Ascending aorta (tissue), 2 donors: ENCODE data around the gene HECW1. TPM values are rescaled to one million over a fixed set of nuclear protein-coding genes. Genes with fewer than 3 reads are reported as not detected.

Experiments
- DNase-seq, 2 donors: peaks; one replicate each; pipeline ENCODE4 v3.0.0-alpha.2; 2019; ENCODE audit warnings: low spot score in 2 of 2
- H3K27ac ChIP-seq, 2 donors: fragments of 200-600 bp; sonication (generic); one replicate each; pipeline ENCODE4 v1.5.1; 2016 to 2017; ENCODE audit warnings: mild to moderate bottlenecking in 1 of 2
- H3K27me3 ChIP-seq: fragments of 200-600 bp; sonication (generic); one replicate; pipeline ENCODE4 v1.5.1; 2017
- H3K36me3 ChIP-seq, 2 donors: fragments of 200-600 bp; sonication (generic); one replicate each; pipeline ENCODE4 v1.5.1; 2016
- H3K4me1 ChIP-seq, 2 donors: fragments of 200-600 bp; sonication (generic); one replicate each; pipeline ENCODE4 v1.5.1; 2016 to 2017; ENCODE audit warnings: mild to moderate bottlenecking in 1 of 2
- H3K4me3 ChIP-seq, 2 donors: fragments of 200-600 bp; sonication (generic); one replicate each; pipeline ENCODE4 v1.5.1; 2016 to 2017; ENCODE audit warnings: mild to moderate bottlenecking in 1 of 2
- H3K9me3 ChIP-seq, 2 donors: fragments of 200-600 bp; sonication (generic); one replicate each; pipeline ENCODE4 v1.5.1; 2016
- CTCF ChIP-seq, 3 experiments: fragments of 200-600 bp in 2 of 3; fragments of 450-650 bp in 1 of 3; sonication (generic) in 2 of 3; IDR thresholded peaks; one replicate each; pipeline ENCODE4 v1.5.1; 2016 to 2019; ENCODE audit warnings: antibody characterized with exemption in 3 of 3, mild to moderate bottlenecking in 1 of 3, moderate library complexity in 1 of 3
- intact Hi-C: fragments of 100-400 bp; cut with DNase I; formaldehyde crosslinking; loops from one replicate; pipeline ENCODE4 v1.15.1; 2023
- total RNA-seq: library from RNA; depleted of rRNA; stranded (reverse); fragments of >200 nt; gene quantifications from one replicate; pipeline ENCODE4 v1.1.0, GENCODE V29; 2016

Gene HECW1
- total RNA-seq, 1 donor from 2014 or later, result not detected

GRCh38 chr7:43495572-43495971 is 383.1 kb downstream of the HECW1 start:
- H3K27me3 ChIP-seq, result no peaks in the 10 kb centered on the region
- no peak overlapping the region for H3K27ac ChIP-seq
- intact Hi-C loops, result no loop called here
- no peak for DNase-seq
- no peak overlapping the region for H3K4me3 ChIP-seq
- no peaks in the 10 kb centered on the region for H3K36me3 ChIP-seq
- no peaks in the 10 kb centered on the region for H3K4me1 ChIP-seq
- H3K9me3 ChIP-seq, result no peaks in the 10 kb centered on the region
- no peak for TF ChIP-seq CTCF (IDR thresholded peaks at IDR 0.05)

- Histone ChIP-seq H3K27ac (no peak overlapping the region), H3K9me3 (no peaks in the 10 kb centered on the region), H3K36me3 (no peaks in the 10 kb centered on the region), H3K27me3 (no peaks in the 10 kb centered on the region), H3K4me3 (no peak overlapping the region), H3K4me1 (no peaks in the 10 kb centered on the region)
- no peak for TF ChIP-seq CTCF (IDR thresholded peaks at IDR 0.05)
- DNase-seq, result no peak
- intact Hi-C loops, result no loop called here
These were observed 384.1 kb downstream of the HECW1 start for GRCh38 chr7:43496596-43496995.

- H3K27ac ChIP-seq, result no peak overlapping the region
- H3K4me3 ChIP-seq, result no peak overlapping the region
- H3K36me3 ChIP-seq, result no peaks in the 10 kb centered on the region
- intact Hi-C loops, result no loop called here
- no peaks in the 10 kb centered on the region for H3K4me1 ChIP-seq
- no peaks in the 10 kb centered on the region for H3K9me3 ChIP-seq
- H3K27me3 ChIP-seq, result no peaks in the 10 kb centered on the region
- TF ChIP-seq CTCF (IDR thresholded peaks at IDR 0.05), result no peak
- no peak for DNase-seq
These were observed 389.4 kb downstream of the HECW1 start for GRCh38 chr7:43501870-43502269.

- DNase-seq, result no peak
- TF ChIP-seq CTCF (IDR thresholded peaks at IDR 0.05), result no peak
- Histone ChIP-seq H3K27ac (no peak overlapping the region), H3K36me3 (no peaks in the 10 kb centered on the region), H3K27me3 (no peaks in the 10 kb centered on the region), H3K4me3 (no peak overlapping the region), H3K9me3 (no peaks in the 10 kb centered on the region), H3K4me1 (no peaks in the 10 kb centered on the region)
- intact Hi-C loops, result no loop called here
These were observed 390.5 kb downstream of the HECW1 start for GRCh38 chr7:43502941-43503340.

GRCh38 chr7:43505412-43505811 is 393.0 kb downstream of the HECW1 start:
- Histone ChIP-seq H3K27ac (no peak overlapping the region), H3K9me3 (no peaks in the 10 kb centered on the region), H3K4me1 (no peaks in the 10 kb centered on the region), H3K4me3 (no peak overlapping the region), H3K27me3 (no peaks in the 10 kb centered on the region), H3K36me3 (no peaks in the 10 kb centered on the region)
- no peak for TF ChIP-seq CTCF (IDR thresholded peaks at IDR 0.05)
- intact Hi-C loops, result no loop called here
- DNase-seq, result no peak

- no peaks in the 10 kb centered on the region for H3K36me3 ChIP-seq
- no peaks in the 10 kb centered on the region for H3K27me3 ChIP-seq
- H3K4me3 ChIP-seq, result no peak overlapping the region
- TF ChIP-seq CTCF (IDR thresholded peaks at IDR 0.05), result no peak
- no peaks in the 10 kb centered on the region for H3K9me3 ChIP-seq
- no peak overlapping the region for H3K27ac ChIP-seq
- intact Hi-C loops, result no loop called here
- no peaks in the 10 kb centered on the region for H3K4me1 ChIP-seq
- no peak for DNase-seq
These were observed 394.0 kb downstream of the HECW1 start for GRCh38 chr7:43506460-43506859.
